HEK293T (cell line): ENCODE measurements around the gene LRFN5.
"Not testable (repeated sequence)": the region's sequence is repeated elsewhere in the genome, so short reads cannot be mapped to it uniquely, and the experiment has no call there.

Experiments used
- CTCF ChIA-PET: fragments of 350-600 bp; formaldehyde crosslinking; extraction: SDS; loops from one replicate; lab custom pipeline; 2021; ENCODE audit warnings: antibody characterized with exemption, inconsistent platforms; lab: Yijun Ruan, JAX
- POLR2A ChIA-PET: fragments of 350-600 bp; formaldehyde crosslinking; extraction: SDS; loops from one replicate; lab custom pipeline; 2020; ENCODE audit warnings: antibody characterized with exemption, inconsistent platforms; lab: Yijun Ruan, JAX
- DNase-seq: peaks from one replicate; pipeline ENCODE4 v3.0.0; 2012; ENCODE audit warnings: mixed read lengths; ENCODE audit errors: extremely low spot score
- ARNT ChIP-seq: fragments of 450-650 bp; IDR thresholded peaks from 2 replicates; pipeline ENCODE4 v1.6.1; 2017; ENCODE audit warnings: mild to moderate bottlenecking
- BHLHE40 ChIP-seq: fragments of 450-650 bp; IDR thresholded peaks from 2 replicates; pipeline ENCODE4 v1.6.1; 2016; ENCODE audit warnings: mild to moderate bottlenecking, moderate library complexity, borderline replicate concordance
- CTBP1 ChIP-seq: fragments of 450-650 bp; IDR thresholded peaks from 2 replicates; pipeline ENCODE4 v1.6.1; 2016; ENCODE audit warnings: borderline replicate concordance
- ELF4 ChIP-seq: fragments of 450-650 bp; IDR thresholded peaks from 2 replicates; pipeline ENCODE4 v1.6.1; 2017; ENCODE audit warnings: antibody characterized with exemption
- FOXA1 ChIP-seq: fragments of 450-650 bp; IDR thresholded peaks from 2 replicates; pipeline ENCODE4 v1.6.1; 2016; ENCODE audit warnings: mild to moderate bottlenecking
- FOXK2 ChIP-seq: fragments of 450-650 bp; IDR thresholded peaks from 2 replicates; pipeline ENCODE4 v1.6.1; 2016; ENCODE audit warnings: mild to moderate bottlenecking
- FOXM1 ChIP-seq: fragments of 450-650 bp; IDR thresholded peaks from 2 replicates; pipeline ENCODE4 v1.6.1; 2017; ENCODE audit warnings: mild to moderate bottlenecking, borderline replicate concordance
- HDGF ChIP-seq: fragments of 450-650 bp; IDR thresholded peaks from 2 replicates; pipeline ENCODE4 v1.6.1; 2017; ENCODE audit warnings: antibody characterized with exemption, borderline replicate concordance
- L3MBTL2 ChIP-seq: fragments of 450-650 bp; conservative IDR thresholded peaks from 2 replicates; pipeline ENCODE4 v1.6.1; 2016; ENCODE audit warnings: mild to moderate bottlenecking
- LEF1 ChIP-seq: fragments of 450-650 bp; IDR thresholded peaks from 2 replicates; pipeline ENCODE4 v1.6.1; 2017; ENCODE audit warnings: mild to moderate bottlenecking, borderline replicate concordance
- NFRKB ChIP-seq: fragments of 450-650 bp; IDR thresholded peaks from 2 replicates; pipeline ENCODE4 v1.6.1; 2016; ENCODE audit warnings: mild to moderate bottlenecking, moderate library complexity
- SP1 ChIP-seq: fragments of 450-650 bp; IDR thresholded peaks from 2 replicates; pipeline ENCODE4 v1.6.1; 2017
- SUZ12 ChIP-seq: fragments of 450-650 bp; IDR thresholded peaks from 2 replicates; pipeline ENCODE4 v1.6.1; 2016; ENCODE audit warnings: mild to moderate bottlenecking
- TARDBP ChIP-seq: fragments of 450-650 bp; IDR thresholded peaks from 2 replicates; pipeline ENCODE4 v1.6.1; 2016
- ZNF384 ChIP-seq: fragments of 450-650 bp; IDR thresholded peaks from 2 replicates; pipeline ENCODE4 v1.6.1; 2016
- TF ChIP-seq, protein P1 (sequence below): fragments of 450-650 bp; IDR thresholded peaks from 2 replicates; pipeline ENCODE4 v1.6.1; 2016

Gene LRFN5

DNA sequence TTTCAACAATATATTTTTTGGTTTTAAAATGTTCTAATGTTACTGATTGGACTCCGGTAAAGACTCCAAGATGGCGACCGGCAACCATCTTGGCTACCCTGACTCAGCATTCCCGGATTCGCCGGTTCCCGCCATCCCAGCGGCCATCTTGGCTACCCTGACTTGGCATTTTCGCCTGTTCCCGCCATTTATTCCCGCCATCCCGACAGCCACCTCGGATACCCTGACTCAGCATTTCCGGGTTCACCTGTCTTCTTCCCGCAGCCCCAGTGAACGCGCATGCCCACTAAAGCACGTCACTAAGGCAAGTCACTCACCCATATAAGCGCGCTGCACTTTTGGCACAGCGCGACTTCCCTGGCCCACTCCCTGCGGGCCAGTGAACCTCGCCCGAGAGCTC lies 9.0 kb upstream of the LRFN5 start:
- no peak for TF ChIP-seq L3MBTL2
- TF ChIP-seq SP1 = no peak
- TF ChIP-seq, protein P1, sequence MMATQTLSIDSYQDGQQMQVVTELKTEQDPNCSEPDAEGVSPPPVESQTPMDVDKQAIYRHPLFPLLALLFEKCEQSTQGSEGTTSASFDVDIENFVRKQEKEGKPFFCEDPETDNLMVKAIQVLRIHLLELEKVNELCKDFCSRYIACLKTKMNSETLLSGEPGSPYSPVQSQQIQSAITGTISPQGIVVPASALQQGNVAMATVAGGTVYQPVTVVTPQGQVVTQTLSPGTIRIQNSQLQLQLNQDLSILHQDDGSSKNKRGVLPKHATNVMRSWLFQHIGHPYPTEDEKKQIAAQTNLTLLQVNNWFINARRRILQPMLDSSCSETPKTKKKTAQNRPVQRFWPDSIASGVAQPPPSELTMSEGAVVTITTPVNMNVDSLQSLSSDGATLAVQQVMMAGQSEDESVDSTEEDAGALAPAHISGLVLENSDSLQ = no peak
- TF ChIP-seq LEF1 = no peak
- TF ChIP-seq SUZ12 = no peak
- TF ChIP-seq HDGF = no peak
- TF ChIP-seq FOXA1 = no peak
- no peak for TF ChIP-seq FOXM1
- TF ChIP-seq TARDBP = no peak
- no peak for TF ChIP-seq FOXK2
- no peak for TF ChIP-seq BHLHE40
- no peak for TF ChIP-seq CTBP1
- no peak for TF ChIP-seq NFRKB
- no peak for TF ChIP-seq ZNF384
- no peak for TF ChIP-seq ARNT
- no peak for DNase-seq
- POLR2A ChIA-PET = no interaction called here
- CTCF ChIA-PET = no interaction called here

DNA sequence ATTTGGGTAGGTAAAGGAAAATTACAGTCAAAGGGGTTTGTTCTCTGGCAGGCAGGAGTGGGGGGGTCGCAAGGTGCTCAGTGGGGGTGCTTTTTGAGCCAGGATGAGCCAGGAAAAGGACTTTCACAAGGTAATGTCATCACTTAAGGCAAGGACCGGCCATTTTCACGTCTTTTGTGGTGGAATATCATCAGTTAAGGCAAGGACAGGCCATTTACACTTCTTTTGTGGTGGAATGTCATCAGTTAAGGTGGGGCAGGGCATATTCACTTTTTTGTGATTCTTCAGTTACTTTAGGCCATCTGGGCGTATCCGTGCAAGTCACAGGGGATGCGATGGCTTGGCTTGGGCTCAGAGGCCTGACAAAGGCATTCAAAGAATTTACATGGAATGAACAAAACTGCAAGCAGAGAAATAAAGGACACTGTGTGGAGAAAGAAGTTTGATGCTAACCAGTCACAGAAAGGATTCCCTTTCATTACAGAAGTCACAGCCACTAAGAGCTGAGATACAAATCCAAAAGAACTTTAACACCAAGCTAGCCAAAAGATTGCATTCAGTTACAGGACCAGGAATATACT lies 6.8 kb upstream of the LRFN5 start:
- CTCF ChIA-PET = interaction anchor here (0.5 to 1.4 kb wide), 2 partner anchors 10 to 104 kb away, joined by 3 read pairs; no protein-coding TSS in a partner anchor
- DNase-seq, POLR2A ChIA-PET: not testable (repeated sequence)

DNA sequence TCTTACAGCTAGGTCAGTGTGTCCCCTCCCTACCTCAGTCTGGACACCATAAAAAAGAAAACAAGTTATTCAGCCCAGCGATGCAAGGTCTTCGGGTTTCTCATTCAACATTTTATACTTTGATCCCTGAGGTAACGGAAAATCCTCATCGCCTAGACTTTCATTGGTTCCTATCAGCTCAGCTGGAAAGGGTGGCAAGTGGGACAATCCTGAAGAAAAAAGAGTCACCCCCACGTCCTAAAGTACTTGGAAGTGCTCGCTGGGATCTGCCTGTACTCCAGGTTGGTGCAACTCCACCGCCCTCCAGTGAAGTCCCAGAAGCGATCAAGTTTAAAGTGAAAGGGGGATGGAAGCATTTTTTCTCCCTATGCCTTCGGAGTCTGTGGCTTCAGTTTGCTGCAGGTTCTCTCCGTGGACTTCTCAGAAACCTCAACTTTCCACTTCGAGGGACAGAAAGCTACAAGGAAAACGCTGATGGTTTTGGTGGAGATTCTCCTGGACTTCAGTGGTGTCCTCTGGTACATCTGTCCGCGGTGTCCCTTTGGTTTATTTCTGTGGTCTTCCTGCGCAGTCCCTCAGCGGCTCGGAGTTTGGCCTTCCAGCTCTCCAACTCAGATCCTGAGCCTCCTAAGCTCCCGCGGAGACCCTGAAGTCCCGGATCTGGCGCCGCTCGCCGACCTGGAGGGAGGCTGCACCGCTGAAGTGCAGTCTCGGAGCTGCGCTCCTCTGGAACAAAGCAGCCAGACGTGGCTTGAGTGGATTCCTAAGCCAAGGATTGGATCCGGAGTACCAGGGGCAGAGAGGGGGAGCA lies 1.8 kb upstream of the LRFN5 start:
- peak; percentile 51 for DNase-seq
- ChIA-PET CTCF (no interaction called here), POLR2A (interaction anchor here (0.7 to 1.0 kb wide), 3 partner anchors 14 to 473 kb away, joined by 3 read pairs; no protein-coding TSS in a partner anchor)
- TF ChIP-seq BHLHE40 (no peak), SP1 (no peak), FOXM1 (no peak), ELF4 (no peak), HDGF (no peak), FOXK2 (no peak), ZNF384 (no peak), LEF1 (no peak)
- TF ChIP-seq, protein P1 = no peak

DNA sequence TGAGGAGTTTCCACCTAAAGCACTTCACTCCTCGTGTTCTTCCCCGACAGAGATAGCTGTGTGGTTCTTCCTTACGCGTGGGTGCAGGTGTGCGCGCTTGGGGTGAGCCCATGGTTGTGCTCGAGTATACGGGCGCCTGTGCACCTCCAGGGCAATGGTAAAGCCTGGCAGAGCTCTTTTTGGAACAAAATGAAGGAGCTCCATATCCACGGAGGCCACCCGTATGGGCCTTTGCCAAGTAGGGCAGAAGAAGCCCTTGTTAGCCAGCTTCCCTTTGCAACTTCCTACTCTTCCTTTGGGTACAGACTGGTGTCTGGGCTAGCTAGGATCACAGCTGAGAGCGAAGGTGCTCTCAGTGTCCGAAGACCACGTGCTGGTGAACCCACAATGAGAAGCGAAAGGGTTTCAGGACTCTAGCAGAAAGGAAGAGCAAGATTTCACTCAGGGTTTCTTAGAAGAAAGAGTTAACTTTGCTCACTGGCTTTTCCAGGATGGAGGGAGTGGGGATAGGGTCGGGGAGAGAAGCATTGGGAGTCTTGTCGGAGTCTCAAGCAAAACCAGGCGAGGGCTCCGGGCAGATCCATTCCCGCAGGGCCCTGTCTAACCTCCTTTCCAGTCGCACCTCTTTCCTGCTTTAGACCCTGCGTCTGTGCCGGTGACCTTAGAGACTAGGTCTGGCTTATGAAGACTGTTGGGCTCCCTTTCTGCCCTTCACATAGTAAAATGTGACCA lies 960 bp upstream of the LRFN5 start:
- POLR2A ChIA-PET = interaction anchor here (0.7 to 1.0 kb wide), 2 partner anchors 13 to 28 kb away, joined by 3 read pairs; no protein-coding TSS in a partner anchor
- CTCF ChIA-PET = no interaction called here
- TF ChIP-seq LEF1 (no peak), FOXM1 (no peak), SUZ12 (no peak), BHLHE40 (no peak), TARDBP (no peak), FOXK2 (no peak), NFRKB (no peak), CTBP1 (no peak)
- TF ChIP-seq, protein P1 = no peak
- peak; percentile 23 for DNase-seq

DNA sequence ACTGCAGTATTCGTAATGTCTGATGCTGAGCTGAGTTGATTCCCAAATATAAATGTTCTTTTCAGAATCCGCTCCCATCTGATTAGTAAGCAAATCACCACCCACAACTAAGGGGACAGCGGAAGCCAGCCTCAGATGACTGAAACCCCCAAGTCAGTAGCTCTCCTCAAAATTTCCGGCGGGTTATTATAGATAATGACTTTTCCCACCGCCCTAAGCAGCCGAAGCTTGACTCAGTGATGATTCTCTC lies 469 bp upstream of the LRFN5 start:
- TF ChIP-seq, protein P1 = no peak
- TF ChIP-seq FOXA1 = no peak
- TF ChIP-seq FOXK2 = no peak
- no peak for TF ChIP-seq CTBP1
- no peak for TF ChIP-seq ARNT
- TF ChIP-seq SP1 = no peak
- TF ChIP-seq L3MBTL2 = no peak
- TF ChIP-seq FOXM1 = no peak
- TF ChIP-seq BHLHE40 = no peak
- no peak for TF ChIP-seq NFRKB
- TF ChIP-seq ELF4 = no peak
- no peak for TF ChIP-seq ZNF384
- no peak for TF ChIP-seq SUZ12
- TF ChIP-seq LEF1 = no peak
- DNase-seq = no peak
- POLR2A ChIA-PET = interaction anchor here (1.0 kb wide), 1 partner anchor 12 kb away, joined by 3 read pairs; no protein-coding TSS in a partner anchor
- CTCF ChIA-PET = no interaction called here
